H1 (cell line): ENCODE results near the gene SPIB. TPM values are rescaled to one million over a fixed set of nuclear protein-coding genes. Genes with fewer than 3 reads are reported as not detected.

Source experiments
- CTCF ChIA-PET: fragments of 300-600 bp; sonication (Branson Sonifier 250); formaldehyde crosslinking; loops from one replicate; lab custom pipeline; 2021; ENCODE audit not compliant: partially characterized antibody; lab: Charles Lee
- POLR2A ChIA-PET: fragments of 300-600 bp; sonication (Branson Sonifier 250); formaldehyde crosslinking; loops from one replicate; lab custom pipeline; 2021; ENCODE audit warnings: inconsistent platforms; ENCODE audit not compliant: partially characterized antibody; lab: Charles Lee
- DNase-seq, 2 experiments: peaks; one replicate each; pipeline versions ENCODE4 v3.0.0 to v3.0.0-alpha.2; 2010 to 2022; ENCODE audit warnings: low spot score in 2 of 2, low read depth in 1 of 2, mixed read lengths in 1 of 2
- FAIRE-seq: peaks from 2 replicates; lab custom pipeline; 2011; peaks lifted over from hg19 to GRCh38; lab: Jason Lieb, UNC
- H2AFZ ChIP-seq: 2 replicates; pipeline ENCODE4 v1.8.1; 2012; ENCODE audit warnings: low read length, inconsistent platforms
- H2AK5ac ChIP-seq: 2 replicates; pipeline ENCODE4 v1.6.1; 2013; ENCODE audit warnings: low read depth, low read length
- H2BK120ac ChIP-seq: replicated peaks from 2 replicates; pipeline ENCODE3; 2013; ENCODE audit warnings: low read depth, low read length, inconsistent platforms
- H2BK12ac ChIP-seq: 2 replicates; pipeline ENCODE4 v1.6.1; 2013; ENCODE audit warnings: low read depth, low read length
- H2BK15ac ChIP-seq: 2 replicates; pipeline ENCODE4 v1.6.1; 2013; ENCODE audit warnings: low read length
- H2BK20ac ChIP-seq: 2 replicates; pipeline ENCODE4 v1.6.1; 2013; ENCODE audit warnings: low read length
- H2BK5ac ChIP-seq: 2 replicates; pipeline ENCODE4 v1.6.1; 2013; ENCODE audit warnings: low read depth, low read length
- H3K14ac ChIP-seq: 2 replicates; pipeline ENCODE4 v1.6.1; 2013; ENCODE audit warnings: inconsistent platforms; ENCODE audit not compliant: insufficient read length
- H3K18ac ChIP-seq: 2 replicates; pipeline ENCODE4 v1.6.1; 2013; ENCODE audit warnings: low read length; ENCODE audit errors: extremely low read depth
- H3K23ac ChIP-seq: 2 replicates; pipeline ENCODE4 v1.6.1; 2013; ENCODE audit warnings: inconsistent platforms; ENCODE audit not compliant: insufficient read length
- H3K23me2 ChIP-seq: 2 replicates; pipeline ENCODE4 v1.6.1; 2013; ENCODE audit warnings: low read depth, low read length
- H3K27ac ChIP-seq: 2 replicates; pipeline ENCODE4 v1.6.1; 2011; ENCODE audit warnings: low read depth, low read length, inconsistent platforms
- H3K27me3 ChIP-seq, 4 experiments: replicated peaks in 1 of 4; 1 replicate in 1 of 4; 2 replicates in 3 of 4; pipeline versions ENCODE4 v1.6.1 to v1.8.1; 2011 to 2013; ENCODE audit warnings: low read length in 3 of 4, mild to moderate bottlenecking in 3 of 4, inconsistent platforms in 2 of 4, mixed read lengths in 2 of 4, moderate library complexity in 1 of 4; ENCODE audit not compliant: control insufficient read depth in 3 of 4, insufficient read depth in 3 of 4; ENCODE audit errors: extremely low read depth in 1 of 4
- H3K36me3 ChIP-seq, 4 experiments: 2 replicates each; pipeline versions ENCODE4 v1.6.1 to v1.8.1; 2011 to 2013; ENCODE audit warnings: mild to moderate bottlenecking in 4 of 4, low read length in 3 of 4, moderate library complexity in 2 of 4, control low read depth in 1 of 4, inconsistent platforms in 1 of 4; ENCODE audit not compliant: insufficient read depth in 4 of 4, control insufficient read depth in 2 of 4
- H3K4ac ChIP-seq: replicated peaks from 2 replicates; pipeline ENCODE3; 2013; ENCODE audit warnings: low read length, low read depth, mixed read lengths, inconsistent platforms; ENCODE audit not compliant: insufficient read length
- H3K4me1 ChIP-seq, 4 experiments: replicated peaks in 1 of 4; 1 replicate in 1 of 4; 2 replicates in 3 of 4; pipeline versions ENCODE4 v1.6.1 to v1.8.1; 2011 to 2013; ENCODE audit warnings: low read length in 3 of 4, inconsistent platforms in 2 of 4, mixed read lengths in 1 of 4; ENCODE audit not compliant: insufficient read depth in 4 of 4, control insufficient read depth in 3 of 4
- H3K4me2 ChIP-seq, 2 experiments: 2 replicates each; pipeline versions ENCODE4 v1.6.1 to v1.8.1; 2011 to 2013; ENCODE audit warnings: low read depth in 2 of 2, low read length in 2 of 2, control low read depth in 1 of 2, inconsistent platforms in 1 of 2, mild to moderate bottlenecking in 1 of 2; ENCODE audit not compliant: insufficient read depth in 1 of 2
- H3K4me3 ChIP-seq, 4 experiments: fragments of 200-600, 300-600 bp in 1 of 4; sonication (generic), shearing (Covaris generic), sonication (Bioruptor Twin) in 1 of 4; 2 replicates each; pipeline versions ENCODE4 v1.5.1 to v1.8.1; 2011 to 2016; ENCODE audit warnings: low read length in 4 of 4, low read depth in 3 of 4, control low read depth in 2 of 4, inconsistent platforms in 2 of 4, mild to moderate bottlenecking in 2 of 4, mixed read lengths in 1 of 4, moderate library complexity in 1 of 4; ENCODE audit not compliant: insufficient read depth in 2 of 4; ENCODE audit errors: extremely low read depth in 1 of 4
- H3K56ac ChIP-seq: replicated peaks from 2 replicates; pipeline ENCODE3; 2013; ENCODE audit warnings: low read depth, mild to moderate bottlenecking, mixed read lengths, low read length, inconsistent platforms; ENCODE audit not compliant: insufficient read length
- H3K79me1 ChIP-seq: 2 replicates; pipeline ENCODE4 v1.6.1; 2013; ENCODE audit warnings: low read depth, low read length, control low read depth
- H3K79me2 ChIP-seq, 2 experiments: 2 replicates each; pipeline versions ENCODE4 v1.6.1 to v1.8.1; 2012 to 2013; ENCODE audit warnings: low read length in 2 of 2, mild to moderate bottlenecking in 2 of 2, inconsistent platforms in 1 of 2; ENCODE audit not compliant: insufficient read depth in 2 of 2, control insufficient read depth in 1 of 2
- H3K9ac ChIP-seq, 4 experiments: replicated peaks in 1 of 4; 1 replicate in 1 of 4; 2 replicates in 3 of 4; pipeline versions ENCODE4 v1.6.1 to v1.8.1; 2011 to 2013; ENCODE audit warnings: low read depth in 3 of 4, low read length in 3 of 4, control low read depth in 2 of 4, mild to moderate bottlenecking in 2 of 4, moderate library complexity in 2 of 4, inconsistent platforms in 1 of 4; ENCODE audit errors: extremely low read depth in 1 of 4
- H3K9me3 ChIP-seq, 2 experiments: 2 replicates each; pipeline versions ENCODE4 v1.6.1 to v1.8.1; 2012 to 2013; ENCODE audit warnings: mild to moderate bottlenecking in 2 of 2, moderate library complexity in 2 of 2, control low read depth in 1 of 2, inconsistent platforms in 1 of 2, low read depth in 1 of 2, low read length in 1 of 2, mixed read lengths in 1 of 2; ENCODE audit not compliant: insufficient read depth in 2 of 2
- H4K20me1 ChIP-seq, 2 experiments: replicated peaks in 1 of 2; 2 replicates each; pipeline versions ENCODE3 to v1.8.1; 2011 to 2013; ENCODE audit warnings: inconsistent platforms in 2 of 2, low read length in 2 of 2, mild to moderate bottlenecking in 1 of 2; ENCODE audit not compliant: insufficient read depth in 2 of 2, control insufficient read depth in 1 of 2
- H4K5ac ChIP-seq: 2 replicates; pipeline ENCODE4 v1.6.1; 2013; ENCODE audit warnings: low read length, low read depth, mixed read lengths, inconsistent platforms; ENCODE audit not compliant: insufficient read length
- H4K8ac ChIP-seq: 2 replicates; pipeline ENCODE4 v1.8.0; 2013; ENCODE audit warnings: mild to moderate bottlenecking, moderate library complexity, low read length, inconsistent platforms; ENCODE audit not compliant: insufficient read depth; ENCODE audit errors: extremely low read depth
- H4K91ac ChIP-seq: replicated peaks from 2 replicates; pipeline ENCODE3; 2013; ENCODE audit warnings: low read length, mixed read lengths, inconsistent platforms; ENCODE audit not compliant: insufficient read length
- BCL11A ChIP-seq, 2 experiments: IDR thresholded peaks; one replicate each; pipeline ENCODE4 v1.6.1; 2011; ENCODE audit warnings: low read depth in 2 of 2, low read length in 2 of 2, mild to moderate bottlenecking in 2 of 2
- CHD2 ChIP-seq: IDR thresholded peaks from 2 replicates; pipeline ENCODE4 v1.6.1; 2012; ENCODE audit warnings: low read length, improper control_type of control experiment
- GABPA ChIP-seq: IDR thresholded peaks from 2 replicates; pipeline ENCODE4 v1.6.1; 2011; ENCODE audit warnings: mild to moderate bottlenecking, low read length, moderate library complexity, borderline replicate concordance; ENCODE audit not compliant: insufficient read depth
- TBP ChIP-seq: IDR thresholded peaks from 2 replicates; pipeline ENCODE4 v1.6.1; 2011; ENCODE audit warnings: low read depth, low read length, improper control_type of control experiment
- WGBS, 2 experiments: shearing (Covaris generic) in 1 of 2; methylation state at CpG; one replicate each; pipeline versions ENCODE4 v1.1.6 to v1.1.7; 2013 to 2015; ENCODE audit warnings: low lambda C conversion rate in 2 of 2, mixed read lengths in 2 of 2, inconsistent platforms in 1 of 2, low coverage in 1 of 2, missing lambda C conversion rate in 1 of 2; ENCODE audit not compliant: insufficient replicate concordance in 2 of 2, insufficient coverage in 1 of 2, insufficient read length in 1 of 2; ENCODE audit errors: extremely low coverage in 1 of 2, missing lambda C conversion rate in 1 of 2; 5-methylcytosine and 5-hydroxymethylcytosine counted together
- polyA plus RNA-seq, 7 experiments: library from polyadenylated mRNA; depleted of rRNA in 3 of 7; stranded (reverse) in 5 of 7; unstranded in 2 of 7; fragments of >200 nt in 5 of 7; fragments of 200-250 nt in 2 of 7; gene quantifications; 1 replicate in 5 of 7; 2 replicates in 1 of 7; 4 replicates in 1 of 7; pipeline versions ENCODE4 v1.2.1 to v1.2.3, GENCODE V29; 2011 to 2013; ENCODE audit warnings: missing spikeins in 2 of 7, mixed read lengths in 2 of 7
- total RNA-seq: library from RNA; stranded (reverse); fragmentation: NEBNext Ultra II Directional; extraction: Animal tissue kit (Norgen Biotek cat#: 25700); gene quantifications from 2 replicates; pipeline ENCODE4 v1.2.1, GENCODE V29; 2021

SPIB gene
- total and polyA plus RNA-seq, 2 of the 8 experiments (the other 6 are each of a cell fraction or from before 2014, with no cell fraction given), result 11.1 to 17.4 TPM

DNA sequence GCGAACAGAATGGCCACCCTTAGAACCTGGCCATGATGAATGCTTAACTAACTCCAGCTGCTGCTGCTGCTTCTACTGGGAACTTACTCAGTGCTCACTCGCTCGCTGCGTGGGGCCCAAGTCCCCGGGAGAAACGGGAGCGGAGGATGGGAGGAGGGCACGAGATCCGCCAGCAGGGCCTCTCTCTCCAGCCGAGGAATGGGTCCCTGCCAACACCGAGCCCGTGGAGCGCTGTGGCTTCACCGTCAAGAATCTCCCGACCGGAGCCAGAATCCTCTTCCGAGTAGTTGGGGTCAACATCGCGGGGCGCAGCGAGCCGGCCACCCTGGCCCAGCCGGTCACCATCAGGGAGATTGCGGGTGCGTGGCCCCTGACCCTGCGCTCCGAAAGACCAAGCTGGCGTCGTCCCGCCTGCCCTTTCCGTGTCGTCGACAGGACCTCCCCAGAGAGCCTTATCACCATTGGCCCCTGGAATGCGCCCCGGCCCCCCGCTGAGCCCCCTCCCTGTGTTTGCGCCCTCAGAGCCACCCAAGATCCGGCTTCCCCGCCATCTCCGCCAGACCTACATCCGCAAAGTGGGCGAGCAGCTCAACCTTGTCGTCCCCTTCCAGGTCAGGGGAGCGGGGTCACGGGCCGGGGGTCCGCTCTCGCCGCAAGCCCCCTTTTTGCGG is 39.8 kb downstream of the SPIB start:
- ChIA-PET CTCF (interaction anchor here (1.0 to 1.2 kb wide), 2 partner anchors 11 to 22 kb away, joined by 3 read pairs; no protein-coding TSS in a partner anchor), POLR2A (interaction anchor here (0.7 to 1.3 kb wide), 4 partner anchors 40 to 311 kb away, joined by 3 to 5 read pairs (median 3); partner anchors contain the start of gene SPIB)
- Histone ChIP-seq H2BK120ac (no peak overlapping the region), H2AFZ (no peak overlapping the region), H4K8ac (peak overlapping the region; percentile 28; the same call in 1 of the 2 replicates), H3K56ac (no peak overlapping the region), H3K27ac (no peak overlapping the region), H3K18ac (no peak overlapping the region), H3K9ac (no peak overlapping the region), H3K23ac (no peak overlapping the region), H3K4me3 (no peak overlapping the region), H3K36me3 (no peaks in the 10 kb centered on the region), H2BK5ac (no peak overlapping the region), H2BK15ac (0 out of 2 replicates have a peak overlapping the region, but pooled peaks have one; percentile 61), H3K14ac (no peak overlapping the region), H4K20me1 (peaks cover 0 to 3% of the 10 kb centered on the region in 2 experiments), H3K79me1 (no peaks in the 10 kb centered on the region), H2BK20ac (no peak overlapping the region), H3K79me2 (no peaks in the 10 kb centered on the region), H2BK12ac (no peak overlapping the region), H4K91ac (no peak overlapping the region), H4K5ac (no peak overlapping the region), H3K4me1 (peaks cover 0 to 3% (median 0%) of the 10 kb centered on the region in 4 experiments; a peak in 2 of 7 replicates), H3K4me2 (no peak overlapping the region), H3K27me3 (no peaks in the 10 kb centered on the region; a peak in 2 of 7 replicates), H2AK5ac (no peak overlapping the region), H3K4ac (no peak overlapping the region), H3K9me3 (no peaks in the 10 kb centered on the region), H3K23me2 (peaks cover 7% of the 10 kb centered on the region; the same call in 1 of the 2 replicates)
- FAIRE-seq (no peak), DNase-seq (no peak)
- 91% methylated on average over 36 of the region's 50 CpGs; no CpG with 5 or more reads in 1 of the 2 experiments for WGBS, 2 experiments
- TF ChIP-seq GABPA (no peak), BCL11A (IDR thresholded peaks at IDR 0.05; ENCODE audit: low read depth in 2 of 2, low read length in 2 of 2) (no peak), CHD2 (no peak), TBP (no peak)
